CD4-positive, alpha-beta T cell (primary cell): ENCODE data around the gene ACACA. TPM values are rescaled to one million over a fixed set of nuclear protein-coding genes. Genes with fewer than 3 reads are reported as not detected.

Source experiments
- ATAC-seq: fragments of 200-7000 bp; cut with Tn5 transposase; one replicate; pipeline ENCODE4 v1.10.0; 2022; ENCODE audit warnings: mild to moderate bottlenecking; ENCODE audit not compliant: poor library complexity
- CTCF ChIA-PET: fragments of 350-600 bp; sonication (Branson Sonifier 250); formaldehyde crosslinking; loops from one replicate; lab custom pipeline; 2021; ENCODE audit warnings: antibody characterized with exemption, inconsistent platforms; lab: Charles Lee
- POLR2A ChIA-PET: fragments of 350-600 bp; sonication (Branson Sonifier 250); formaldehyde crosslinking; loops from one replicate; lab custom pipeline; 2021; ENCODE audit warnings: antibody characterized with exemption, inconsistent platforms; lab: Charles Lee
- DNase-seq, 14 experiments: peaks; one replicate each; pipeline ENCODE4 v3.0.0-alpha.2; 2013 to 2020; ENCODE audit warnings: mixed read lengths in 2 of 14
- H3K27ac ChIP-seq, 2 donors: one replicate each; pipeline versions ENCODE4 v1.5.1 to v1.7.0; 2013; ENCODE audit warnings: low read length in 2 of 2, low read depth in 1 of 2, mild to moderate bottlenecking in 1 of 2
- H3K27me3 ChIP-seq, 2 experiments: 1 replicate in 1 of 2; 2 replicates in 1 of 2; pipeline versions ENCODE4 v1.6.1 to v1.7.0; 2013; ENCODE audit warnings: low read length in 2 of 2, control low read depth in 1 of 2, mild to moderate bottlenecking in 1 of 2, moderate library complexity in 1 of 2; ENCODE audit not compliant: insufficient read depth in 2 of 2, control insufficient read depth in 1 of 2
- H3K36me3 ChIP-seq: one replicate; pipeline ENCODE4 v1.6.1; 2013; ENCODE audit warnings: low read length, control low read depth; ENCODE audit not compliant: insufficient read depth
- H3K4me1 ChIP-seq: one replicate; pipeline ENCODE4 v1.6.1; 2013; ENCODE audit warnings: low read length, control low read depth; ENCODE audit not compliant: insufficient read depth
- H3K4me3 ChIP-seq: one replicate; pipeline ENCODE4 v1.5.1; 2013; ENCODE audit warnings: mild to moderate bottlenecking, low read length, moderate library complexity
- H3K9me3 ChIP-seq, 2 experiments: 1 replicate in 1 of 2; 2 replicates in 1 of 2; pipeline versions ENCODE4 v1.6.1 to v1.7.0; 2013; ENCODE audit warnings: low read length in 2 of 2, mild to moderate bottlenecking in 2 of 2, control low read depth in 1 of 2, moderate library complexity in 1 of 2; ENCODE audit not compliant: control insufficient read depth in 1 of 2, insufficient read depth in 1 of 2
- H3K27ac Mint-ChIP-seq: one replicate; pipeline ENCODE4 v1.8.0; 2020; ENCODE audit warnings: mixed read lengths
- H3K27me3 Mint-ChIP-seq: one replicate; pipeline ENCODE4 v1.8.0; 2021; ENCODE audit warnings: mixed read lengths
- H3K36me3 Mint-ChIP-seq: one replicate; pipeline ENCODE4 v1.8.0; 2021; ENCODE audit warnings: low read depth, mixed read lengths
- H3K4me1 Mint-ChIP-seq: one replicate; pipeline ENCODE4 v1.8.0; 2021; ENCODE audit warnings: low read depth, mixed read lengths
- H3K4me3 Mint-ChIP-seq: one replicate; pipeline ENCODE4 v1.8.0; 2020; ENCODE audit warnings: mild to moderate bottlenecking, mixed read lengths
- H3K9me3 Mint-ChIP-seq: one replicate; pipeline ENCODE4 v1.8.0; 2020; ENCODE audit warnings: mixed read lengths
- intact Hi-C, 2 experiments: fragments of 100-400 bp; cut with DNase I in 1 of 2; cut with micrococcal nuclease in 1 of 2; formaldehyde crosslinking; loops; one replicate each; pipeline versions ENCODE4 v1.15.1 to v1.9.0; 2023 to 2025; cut with DNase I, micrococcal nuclease
- total RNA-seq, 174 experiments: library from RNA in 2 of 174; stranded (reverse) in 2 of 174; gene quantifications; one replicate each; pipeline ENCODE4 v1.2.3 and lab custom pipeline; 2021 to 2026
- TF ChIP-seq, protein P1 (sequence below): fragments of 200-600 bp; IDR thresholded peaks from one replicate; pipeline ENCODE4 v1.8.0; 2022; ENCODE audit warnings: antibody characterized with exemption, mild to moderate bottlenecking

ACACA gene
- total RNA-seq, 2 experiments from 2014 or later = 26.0 to 28.9 TPM

GRCh38 chr17:37066322-37067255 is 340.0 kb downstream of the ACACA start:
- Histone ChIP-seq H3K36me3 (no peaks in the 10 kb centered on the region), H3K27me3 (no peaks in the 10 kb centered on the region), H3K9me3 (no peaks in the 10 kb centered on the region), H3K4me1 (no peaks in the 10 kb centered on the region), H3K4me3 (no peak overlapping the region), H3K27ac (no peak overlapping the region)
- ChIA-PET POLR2A (no interaction called here), CTCF (no interaction called here)
- intact Hi-C loops = no loop called here
- no peak overlapping the region for H3K4me3 Mint-ChIP-seq
- no peak overlapping the region for H3K27ac Mint-ChIP-seq
- no peak for DNase-seq
- ATAC-seq = no peak
- no peaks in the 10 kb centered on the region for H3K27me3 Mint-ChIP-seq
- TF ChIP-seq, protein P1, sequence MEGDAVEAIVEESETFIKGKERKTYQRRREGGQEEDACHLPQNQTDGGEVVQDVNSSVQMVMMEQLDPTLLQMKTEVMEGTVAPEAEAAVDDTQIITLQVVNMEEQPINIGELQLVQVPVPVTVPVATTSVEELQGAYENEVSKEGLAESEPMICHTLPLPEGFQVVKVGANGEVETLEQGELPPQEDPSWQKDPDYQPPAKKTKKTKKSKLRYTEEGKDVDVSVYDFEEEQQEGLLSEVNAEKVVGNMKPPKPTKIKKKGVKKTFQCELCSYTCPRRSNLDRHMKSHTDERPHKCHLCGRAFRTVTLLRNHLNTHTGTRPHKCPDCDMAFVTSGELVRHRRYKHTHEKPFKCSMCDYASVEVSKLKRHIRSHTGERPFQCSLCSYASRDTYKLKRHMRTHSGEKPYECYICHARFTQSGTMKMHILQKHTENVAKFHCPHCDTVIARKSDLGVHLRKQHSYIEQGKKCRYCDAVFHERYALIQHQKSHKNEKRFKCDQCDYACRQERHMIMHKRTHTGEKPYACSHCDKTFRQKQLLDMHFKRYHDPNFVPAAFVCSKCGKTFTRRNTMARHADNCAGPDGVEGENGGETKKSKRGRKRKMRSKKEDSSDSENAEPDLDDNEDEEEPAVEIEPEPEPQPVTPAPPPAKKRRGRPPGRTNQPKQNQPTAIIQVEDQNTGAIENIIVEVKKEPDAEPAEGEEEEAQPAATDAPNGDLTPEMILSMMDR = no peak
- H3K9me3 Mint-ChIP-seq = no peaks in the 10 kb centered on the region
- H3K36me3 Mint-ChIP-seq = no peaks in the 10 kb centered on the region
- no peaks in the 10 kb centered on the region for H3K4me1 Mint-ChIP-seq

DNA sequence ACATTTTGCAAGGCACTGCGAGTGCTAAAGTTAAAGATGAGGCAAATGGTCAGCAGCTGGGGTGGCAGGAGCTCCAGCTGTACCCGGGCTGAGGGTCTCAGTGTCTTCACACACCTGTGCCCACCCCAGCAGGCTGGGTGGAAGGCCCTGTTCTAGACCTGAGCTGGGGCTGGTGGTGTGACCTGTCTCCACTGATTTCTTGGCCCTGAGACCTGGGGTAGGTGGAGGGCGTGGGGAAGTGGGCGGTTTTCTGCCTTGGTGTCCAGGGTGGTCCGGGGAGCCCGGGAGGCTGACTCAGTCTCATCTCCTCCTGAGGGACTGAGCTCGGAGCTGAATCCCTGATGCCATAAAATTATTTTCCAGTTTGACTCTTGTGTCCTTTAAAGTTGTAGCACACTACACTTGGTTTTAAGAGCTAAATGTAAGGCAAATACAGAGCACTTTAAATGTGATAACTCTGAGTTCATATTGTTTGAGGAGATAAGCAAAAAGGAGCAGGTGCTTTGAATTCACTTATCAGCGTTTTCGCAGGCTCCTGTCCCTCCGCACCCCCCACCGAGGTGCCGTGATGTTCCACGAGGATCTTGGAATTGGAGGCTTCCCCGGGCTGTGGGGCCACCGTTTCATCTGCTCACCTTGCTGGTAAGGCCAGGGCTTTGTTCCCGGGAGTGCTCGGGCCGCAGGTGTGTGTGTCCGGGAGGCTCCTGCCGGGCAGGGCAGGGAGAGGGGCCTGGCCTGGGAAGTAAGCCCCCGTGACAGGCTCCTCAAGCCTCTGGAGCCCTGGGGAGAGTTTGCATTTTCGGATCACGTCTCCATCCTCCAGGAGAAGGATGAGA is 340.9 kb downstream of the ACACA start:
- H3K9me3 ChIP-seq = no peaks in the 10 kb centered on the region
- TF ChIP-seq, protein P1 = no peak
- Mint-ChIP-seq H3K9me3 (no peaks in the 10 kb centered on the region), H3K27me3 (no peaks in the 10 kb centered on the region), H3K36me3 (no peaks in the 10 kb centered on the region), H3K27ac (no peak overlapping the region), H3K4me3 (no peak overlapping the region), H3K4me1 (no peaks in the 10 kb centered on the region)
- intact Hi-C loops = no loop called here
- POLR2A ChIA-PET = no interaction called here
- no peak overlapping the region for H3K27ac ChIP-seq
- no peak for ATAC-seq
- no peaks in the 10 kb centered on the region for H3K4me1 ChIP-seq
- no peaks in the 10 kb centered on the region for H3K27me3 ChIP-seq
- no peak for DNase-seq
- H3K4me3 ChIP-seq = no peak overlapping the region
- H3K36me3 ChIP-seq = no peaks in the 10 kb centered on the region
- CTCF ChIA-PET = no interaction called here

GRCh38 chr17:37064956-37065355 is 341.7 kb downstream of the ACACA start:
- Mint-ChIP-seq H3K9me3 (no peaks in the 10 kb centered on the region), H3K27ac (no peak overlapping the region), H3K4me3 (no peak overlapping the region), H3K27me3 (no peaks in the 10 kb centered on the region), H3K4me1 (no peaks in the 10 kb centered on the region), H3K36me3 (no peaks in the 10 kb centered on the region)
- no peaks in the 10 kb centered on the region for H3K27me3 ChIP-seq
- no peak overlapping the region for H3K4me3 ChIP-seq
- no peak for ATAC-seq
- POLR2A ChIA-PET = no interaction called here
- H3K4me1 ChIP-seq = no peaks in the 10 kb centered on the region
- intact Hi-C loops = no loop called here
- TF ChIP-seq, protein P1 = no peak
- no peaks in the 10 kb centered on the region for H3K9me3 ChIP-seq
- DNase-seq = no peak
- no peak overlapping the region for H3K27ac ChIP-seq
- H3K36me3 ChIP-seq = no peaks in the 10 kb centered on the region
- CTCF ChIA-PET = no interaction called here
